CD4-positive, alpha-beta T cell treated with Interleukin-1 beta for 1 hour (primary cell): ENCODE data around the gene DRAM1.
"Not testable (repeated sequence)": the region's sequence is repeated elsewhere in the genome, so short reads cannot be mapped to it uniquely, and the experiment has no call there.

ENCODE experiments used
- DNase-seq, 2 donors: peaks; one replicate each; pipeline ENCODE4 v3.0.0-alpha.2; 2020 to 2022

DRAM1 gene

GRCh38 chr12:101876861-101877805 is at the start of gene DRAM1:
Gene DRAM1, plus strand, starts transcription at chr12:101877580. Its CDS starts 210 bp downstream, at chr12:101877790.
- peak; percentile 79 to 88 for DNase-seq

DNA sequence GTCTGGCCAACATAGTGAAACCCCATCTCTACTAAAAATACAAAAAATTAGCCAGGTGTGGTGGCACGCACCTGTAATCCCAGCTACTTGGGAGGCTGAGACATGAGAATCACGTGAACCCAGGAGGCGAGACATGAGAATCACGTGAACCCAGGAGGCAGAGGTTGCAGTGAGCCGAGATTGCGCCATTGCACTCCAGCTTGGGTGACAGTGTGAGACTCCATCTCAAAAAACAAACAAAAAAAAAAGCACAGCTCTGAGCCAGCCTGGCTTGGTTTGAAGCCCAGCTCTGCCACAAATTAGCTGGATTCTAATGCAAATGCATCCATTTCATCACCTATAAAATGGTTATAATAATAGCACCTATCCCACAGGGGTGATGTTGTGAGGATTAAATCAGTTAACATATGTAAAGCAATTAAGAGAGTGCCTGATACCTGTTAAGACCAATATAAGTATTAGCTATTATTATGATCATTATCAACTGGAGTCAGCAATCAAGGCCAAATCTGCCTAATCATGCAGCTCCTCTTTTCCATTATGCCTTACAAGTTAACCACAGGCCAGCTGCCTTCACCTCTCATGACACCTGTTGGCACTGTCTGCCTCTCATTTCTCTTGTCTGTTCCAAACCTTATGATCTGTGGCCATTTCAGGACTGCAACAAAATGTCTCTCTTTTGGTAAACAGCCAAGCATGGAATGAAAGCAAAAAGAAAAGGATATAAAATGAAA is 48.8 kb upstream of the DRAM1 start:
- no peak for DNase-seq

DNA sequence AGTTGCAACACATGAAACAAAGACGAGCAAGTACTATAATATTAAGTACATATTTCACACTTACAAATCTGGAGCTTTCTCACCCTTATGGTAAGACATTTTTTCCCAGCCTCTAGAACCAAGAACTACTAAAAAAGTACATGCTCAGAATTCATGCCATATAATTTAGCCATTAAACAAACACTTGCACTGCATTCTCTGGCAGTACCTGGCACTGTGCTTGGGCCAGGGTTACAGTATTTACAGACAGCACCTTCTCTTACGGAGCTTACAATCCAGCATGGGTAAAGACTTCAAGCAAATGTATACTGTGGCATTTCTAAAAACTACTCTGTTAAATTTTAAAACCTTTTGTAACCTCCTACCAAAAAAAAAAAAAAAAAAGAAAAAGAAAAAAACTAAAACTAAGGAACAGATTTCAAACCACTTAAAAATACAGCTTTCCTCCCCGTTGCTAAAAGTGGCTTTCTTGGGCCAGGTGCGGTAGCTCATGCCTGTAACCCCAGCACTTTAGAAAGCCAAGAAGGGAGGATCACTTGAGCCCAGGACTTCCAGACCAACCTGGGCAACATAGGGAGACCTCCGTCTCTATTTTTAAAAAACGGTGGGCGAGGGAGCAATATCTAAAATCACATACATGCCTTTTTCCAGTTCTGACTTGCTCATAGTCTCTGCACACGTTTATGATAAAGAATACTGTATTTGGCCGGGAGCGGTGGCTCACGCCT is 47.6 kb upstream of the DRAM1 start:
- DNase-seq: no peak

DNA sequence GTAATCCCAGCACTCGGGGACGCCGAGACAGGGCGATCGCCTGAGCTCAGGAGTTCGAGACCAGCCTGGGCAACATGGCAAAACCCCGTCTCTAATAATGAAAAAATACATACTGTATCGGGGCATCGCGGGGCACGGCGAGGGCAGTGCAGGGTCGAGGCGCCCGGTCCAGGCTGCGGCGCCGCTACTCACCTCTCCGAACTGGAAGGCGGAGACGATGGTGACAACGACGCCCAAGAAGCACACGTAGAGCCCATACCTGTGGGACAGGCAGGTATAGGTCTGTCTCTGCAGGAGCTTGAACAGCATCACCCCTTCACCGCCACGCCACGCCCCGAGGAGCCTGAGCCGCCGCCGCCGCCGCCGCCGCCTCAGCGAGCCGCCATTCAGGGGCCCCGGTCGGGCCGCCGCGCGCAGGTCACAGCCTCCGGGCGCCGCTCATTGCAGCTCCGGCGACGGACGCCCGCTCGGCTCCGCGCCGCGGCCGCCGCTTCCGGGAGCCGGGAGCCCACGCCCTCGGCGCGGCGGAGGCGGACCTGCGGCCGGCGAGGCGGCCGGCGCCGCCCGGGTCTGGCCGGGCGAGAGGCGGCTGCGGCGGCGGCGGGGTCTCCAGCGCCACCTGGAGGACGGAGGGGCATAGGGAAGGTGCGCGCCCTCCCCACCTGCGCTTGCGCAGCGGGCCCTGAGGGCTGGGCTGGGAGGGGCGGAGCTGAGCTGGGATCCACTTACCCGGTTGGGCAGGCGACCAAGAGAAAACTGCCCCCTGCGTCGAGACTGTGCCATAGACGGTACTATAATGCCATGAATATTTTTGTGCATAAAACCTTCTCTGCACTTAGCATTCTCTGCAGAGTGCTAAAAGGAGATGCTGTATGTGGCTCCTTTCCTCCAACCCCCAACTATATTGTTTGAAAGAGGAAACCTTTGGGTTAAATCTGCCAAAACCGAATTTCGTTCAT is 46.7 kb upstream of the DRAM1 start, which contains the start of gene GNPTAB:
Gene GNPTAB, minus strand, starts transcription at position 593 of the 959 bp plus-strand sequence. Its CDS starts 284 bp downstream, at position 309.
- peak; percentile 96 for DNase-seq

DNA sequence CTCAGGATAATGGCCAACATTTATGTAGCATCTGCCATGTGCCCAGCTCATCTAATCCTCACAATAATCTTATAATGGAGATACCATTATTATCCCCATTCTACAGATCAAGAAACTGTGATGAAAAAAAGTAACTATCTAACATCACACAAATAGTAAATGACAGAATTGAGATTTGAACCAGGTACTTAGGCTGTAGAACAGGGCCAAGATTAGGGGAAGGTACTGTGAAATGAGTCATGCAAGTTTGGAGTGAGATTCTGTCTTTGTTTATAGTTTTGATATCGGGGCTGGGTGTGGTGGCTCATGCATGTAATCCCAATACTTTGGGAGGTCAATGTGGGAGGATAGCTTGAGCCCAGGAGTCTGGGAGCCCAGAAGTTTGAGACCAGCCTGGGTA is 45.4 kb upstream of the DRAM1 start:
- DNase-seq: no peak

DNA sequence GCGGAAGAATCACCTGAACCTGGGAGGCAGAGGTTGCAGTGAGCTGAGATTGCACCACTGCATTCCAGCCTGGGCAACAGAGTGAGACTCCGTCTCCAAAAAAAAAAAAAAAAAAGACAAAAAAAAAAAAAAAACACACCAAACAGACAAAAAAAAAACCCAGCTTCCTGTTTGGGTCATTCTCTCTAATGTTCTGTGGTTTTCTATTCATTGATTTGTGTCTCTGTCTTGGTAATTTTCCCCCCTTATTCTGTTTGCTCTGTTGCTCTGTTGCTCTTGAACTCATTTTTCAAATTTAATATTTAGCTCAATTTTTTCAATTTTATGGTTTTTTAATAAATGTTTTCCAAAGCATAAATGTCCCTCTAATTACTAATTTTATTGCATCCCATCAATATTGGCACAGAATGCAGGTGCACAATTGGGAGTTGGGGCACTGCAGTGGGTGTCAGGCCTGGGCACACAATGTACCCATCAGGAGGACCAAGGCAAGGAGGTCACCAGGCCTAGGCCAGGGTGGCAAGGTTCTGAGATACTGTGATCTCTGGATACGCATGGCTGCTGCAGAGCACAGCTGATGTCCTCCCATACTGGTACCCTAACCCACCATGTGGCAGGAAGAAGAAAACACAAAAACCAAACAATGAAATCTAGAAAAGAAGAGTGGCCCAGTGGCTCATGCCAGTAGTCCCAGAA is 38.6 kb upstream of the DRAM1 start:
- DNase-seq: no peak

DNA sequence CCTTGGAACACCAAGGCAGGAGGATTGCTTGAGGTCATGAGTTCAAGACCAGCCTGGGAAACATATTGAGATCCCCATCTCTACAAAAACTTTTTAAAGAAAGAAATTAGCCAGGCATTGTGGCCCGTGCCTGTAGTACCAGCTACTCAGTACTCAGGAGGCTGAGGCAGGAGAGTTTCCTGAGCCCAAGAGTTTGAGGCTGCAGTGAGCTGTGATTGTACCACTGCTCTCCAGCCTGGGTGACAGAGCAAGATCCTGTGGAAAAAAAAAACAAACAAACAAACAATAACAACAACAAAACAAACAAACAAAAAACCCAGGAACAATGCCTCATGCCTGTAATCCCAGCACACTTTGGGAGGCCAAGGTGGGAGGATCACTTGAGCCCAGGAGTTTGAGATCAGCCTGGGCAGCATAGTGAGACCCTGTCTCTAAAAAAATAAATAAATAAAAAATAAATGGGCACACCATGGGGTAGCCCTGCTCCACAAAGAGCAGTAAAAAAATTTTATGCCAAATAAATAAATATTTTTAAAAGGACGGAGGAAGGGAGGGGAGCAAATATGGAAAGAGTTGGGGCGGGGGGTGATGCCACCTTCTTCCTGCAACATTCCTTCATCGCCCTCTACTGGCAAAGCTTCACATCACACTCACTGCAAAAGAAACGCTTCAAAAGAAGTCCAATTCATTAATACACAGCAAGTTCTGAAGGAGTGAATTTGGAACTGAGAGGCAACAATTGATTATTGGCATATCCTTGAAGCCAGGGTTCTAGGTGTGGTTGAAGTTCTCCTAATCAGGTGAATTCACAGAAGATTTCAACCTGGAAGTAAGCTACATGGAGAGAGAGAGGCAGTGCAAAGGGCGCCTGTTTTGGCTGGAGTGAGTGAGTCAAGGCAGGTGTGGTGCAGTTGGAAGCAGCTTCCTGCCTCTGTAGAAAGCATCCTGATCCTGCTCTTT is 37.8 kb upstream of the DRAM1 start:
- peak; percentile 69 to 78 for DNase-seq

GRCh38 chr12:101841069-101841468 is 36.3 kb upstream of the DRAM1 start:
- DNase-seq: no peak

DNA sequence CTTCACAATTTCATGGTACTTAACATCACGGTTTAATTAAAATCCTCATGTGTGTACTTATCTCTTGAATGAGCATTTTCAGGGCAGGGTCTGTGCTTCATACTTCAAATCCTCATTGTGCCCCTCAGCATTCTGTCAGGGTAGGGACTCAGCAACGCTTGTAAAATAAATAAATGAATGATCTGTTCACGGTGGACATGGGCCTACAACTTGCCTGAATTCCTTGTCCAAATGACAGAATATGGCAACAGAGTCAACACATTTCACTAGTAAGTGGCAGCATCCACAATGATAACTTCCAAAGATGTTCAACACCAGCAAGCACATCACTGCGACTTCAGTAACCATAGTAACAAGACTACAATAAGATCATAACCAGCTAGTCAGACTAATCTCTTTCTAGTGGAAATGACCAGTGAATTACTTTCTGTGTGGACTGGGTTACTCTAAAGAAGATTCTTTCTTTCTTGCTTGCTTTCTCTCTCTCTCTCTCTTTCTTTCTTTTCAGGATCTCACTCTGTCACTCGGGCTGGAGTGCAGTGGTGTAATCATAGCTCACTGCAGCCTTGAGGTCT is 32.2 kb upstream of the DRAM1 start:
- no peak for DNase-seq

- no peak for DNase-seq
Observed at GRCh38 chr12:101847325-101847724, 30.1 kb upstream of the DRAM1 start.

GRCh38 chr12:101850199-101850598 is 27.2 kb upstream of the DRAM1 start:
- DNase-seq: no peak

GRCh38 chr12:101852998-101853397 is 24.4 kb upstream of the DRAM1 start:
- no peak for DNase-seq

- DNase-seq: no peak
Observed at GRCh38 chr12:101854747-101855146, 22.6 kb upstream of the DRAM1 start.

GRCh38 chr12:101855364-101855884 is 22.0 kb upstream of the DRAM1 start:
- no peak for DNase-seq

DNA sequence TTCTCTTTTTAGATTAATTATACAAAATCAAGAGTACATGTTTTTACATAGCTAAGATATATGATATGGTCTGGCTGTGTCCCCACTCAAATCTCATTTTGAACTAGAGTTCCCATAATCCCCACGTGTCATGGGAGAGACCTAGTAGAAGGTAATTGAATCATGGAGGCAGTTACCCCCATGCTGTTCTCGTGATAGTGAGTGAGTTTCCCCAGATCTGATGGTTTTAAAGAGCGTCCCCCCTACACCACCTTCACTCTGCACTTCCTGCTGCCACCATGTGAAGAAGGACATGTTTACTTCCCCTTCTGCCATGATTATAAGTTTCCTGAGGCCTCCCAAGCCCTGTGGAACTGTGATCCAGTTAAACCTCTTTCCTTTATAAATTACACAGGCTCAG is 21.4 kb upstream of the DRAM1 start:
- no peak for DNase-seq

- DNase-seq: not testable (repeated sequence)
Observed at GRCh38 chr12:101856614-101857013, 20.8 kb upstream of the DRAM1 start.

DNA sequence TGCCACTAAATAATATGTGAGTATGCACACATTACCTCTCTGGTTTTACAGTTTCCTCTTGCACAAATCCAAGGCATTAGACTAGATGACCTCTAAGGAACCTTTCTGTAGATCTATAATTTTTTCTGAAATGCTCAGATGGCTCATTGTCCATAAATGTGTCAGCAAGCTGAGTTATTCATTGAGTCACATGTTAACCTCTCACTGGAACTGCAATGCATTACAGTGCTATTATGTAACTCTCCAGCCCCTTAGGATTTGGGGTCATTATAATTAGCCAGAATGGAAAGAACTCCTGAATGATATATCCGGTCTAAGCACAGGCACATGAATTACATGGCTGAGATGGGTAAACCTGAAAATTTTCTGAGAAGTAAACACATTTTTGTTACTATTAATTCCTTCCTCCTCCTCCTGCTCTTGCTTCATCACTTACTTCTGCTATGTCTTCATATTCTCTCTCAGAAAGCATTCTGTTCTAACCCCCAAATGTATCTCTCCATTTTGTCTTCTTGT is 20.3 kb upstream of the DRAM1 start:
- no peak for DNase-seq

DNA sequence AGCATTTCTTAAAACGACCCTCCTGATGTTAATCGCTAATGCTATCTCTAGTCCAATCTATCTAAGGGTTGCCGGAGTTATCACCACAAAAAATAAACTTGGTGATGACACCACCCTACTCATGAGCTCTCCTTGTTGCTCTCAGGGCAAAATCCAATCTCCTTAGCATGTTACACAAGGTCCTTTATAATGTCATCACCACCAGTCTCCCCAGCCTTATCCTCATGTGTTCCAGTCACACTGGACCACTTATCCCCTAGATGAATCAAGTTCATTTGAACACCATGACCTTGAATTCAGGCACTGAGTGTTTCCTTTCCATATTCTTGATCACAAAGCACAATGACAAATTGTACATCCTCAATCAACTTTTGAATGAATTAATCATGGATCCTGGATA is 19.0 kb upstream of the DRAM1 start:
- no peak for DNase-seq
